ENCODE data around the gene C4orf50. TPM values are rescaled to one million over a fixed set of nuclear protein-coding genes. Genes with fewer than 3 reads are reported as not detected.

C4orf50 gene
- total and polyA plus RNA-seq, 2 of the 8 experiments (the other 6 are each of a cell fraction or from before 2014, with no cell fraction given): 0.08 to 0.22 TPM

DNA sequence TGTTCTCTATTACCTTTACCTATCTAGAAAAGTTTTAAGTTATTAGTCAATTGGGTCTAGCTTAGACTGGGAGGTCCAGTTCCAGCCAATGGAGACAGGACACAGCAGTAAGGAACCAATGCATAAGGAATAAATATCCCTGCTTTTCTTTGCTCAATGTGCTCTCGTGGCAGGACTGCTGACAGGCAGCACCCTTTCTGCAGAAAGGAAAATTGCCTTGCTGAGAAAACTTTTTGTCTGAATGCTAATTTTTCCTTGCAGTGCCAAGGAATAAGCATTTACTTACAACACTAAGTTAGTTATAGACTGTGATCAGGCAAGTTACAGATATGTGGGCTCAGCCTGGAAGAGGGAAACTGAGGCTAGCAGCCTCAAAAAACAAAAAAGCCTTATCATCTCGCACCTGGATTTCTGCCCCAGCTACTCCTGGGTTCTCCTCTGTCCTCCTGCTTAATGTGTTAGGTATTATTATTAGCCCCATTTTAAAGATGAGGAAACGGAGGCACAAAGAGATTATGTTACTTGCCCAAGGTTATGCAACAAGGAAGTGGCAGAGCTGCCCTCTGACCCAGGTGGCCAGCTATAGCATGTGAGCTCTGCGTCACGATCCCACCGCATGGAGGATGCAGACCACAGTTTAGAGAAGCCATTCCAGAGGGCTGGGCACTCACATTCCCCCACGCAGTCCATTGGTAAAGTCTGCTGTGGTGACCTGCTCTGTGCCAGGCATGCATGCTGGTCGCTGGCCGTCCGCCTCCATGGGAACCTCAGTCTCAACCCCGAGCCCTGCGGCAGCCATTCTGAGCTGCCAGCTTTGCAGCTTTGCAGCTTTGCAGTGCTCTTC, 40.5 kb upstream of the C4orf50 start (continued):
- TF ChIP-seq CTCF (IDR thresholded peaks at IDR 0.05; ENCODE audit: control extremely low read depth in 1 of 3, insufficient read depth in 1 of 3, low read depth in 1 of 3, low read length in 3 of 3) (no peak), TAF1 (IDR thresholded peaks at IDR 0.05; ENCODE audit: low read depth, low read length) (no peak), FOSL1 (IDR thresholded peaks at IDR 0.05; ENCODE audit: insufficient read depth, low read depth, low read length) (no peak), MAFK (IDR thresholded peaks at IDR 0.05; ENCODE audit: low read depth, low read length) (no peak)

Data from H1 (cell line).